ENCODE data around the gene MYH3. TPM values are rescaled to one million over a fixed set of nuclear protein-coding genes. Genes with fewer than 3 reads are reported as not detected.

Gene MYH3
- total RNA-seq, 6 experiments from 2014 or later: 0.68 to 2.6 (median 1.2) TPM

- Histone ChIP-seq H3K27me3 (no peaks in the 10 kb centered on the region), H3K4me1 (no peaks in the 10 kb centered on the region), H3K4me3 (no peak overlapping the region), H3K9me3 (no peaks in the 10 kb centered on the region), H3K36me3 (no peaks in the 10 kb centered on the region), H3K27ac (no peak overlapping the region)
- TF ChIP-seq POLR2A (IDR thresholded peaks at IDR 0.05): no peak
- TF ChIP-seq CTCF (IDR thresholded peaks at IDR 0.05): no peak
- intact Hi-C loops (cut with DNase I): no loop called here
- WGBS (ENCODE audit: insufficient coverage, low coverage, low lambda C conversion rate, missing lambda C conversion rate): 49% methylated on average over 2 of the region's 2 CpGs
- ATAC-seq (no peak), DNase-seq (no peak)
These were observed 58.5 kb downstream of the MYH3 start for GRCh38 chr17:10598621-10599020.

- DNase-seq: no peak
- WGBS (ENCODE audit: insufficient coverage, low coverage, low lambda C conversion rate, missing lambda C conversion rate): 68% methylated on average over 8 of the region's 8 CpGs
- TF ChIP-seq POLR2A (IDR thresholded peaks at IDR 0.05): no peak
- no peak for TF ChIP-seq CTCF (IDR thresholded peaks at IDR 0.05)
These were observed 67.5 kb downstream of the MYH3 start for GRCh38 chr17:10589553-10590145.

GRCh38 chr17:10585529-10585928 is 71.6 kb downstream of the MYH3 start:
- intact Hi-C loops (cut with DNase I): no loop called here

More at GRCh38 chr17:10589553-10590145, 67.5 kb downstream of the MYH3 start:
- no peaks in the 10 kb centered on the region for H3K9me3 ChIP-seq
- no peak overlapping the region for H3K27ac ChIP-seq
- no peaks in the 10 kb centered on the region for H3K4me1 ChIP-seq
- no peak for ATAC-seq
- no peaks in the 10 kb centered on the region for H3K27me3 ChIP-seq
- no peaks in the 10 kb centered on the region for H3K36me3 ChIP-seq
- intact Hi-C loops (cut with DNase I): no loop called here
- no peak overlapping the region for H3K4me3 ChIP-seq

GRCh38 chr17:10583834-10584233 is 73.3 kb downstream of the MYH3 start:
- TF ChIP-seq CTCF (IDR thresholded peaks at IDR 0.05): no peak
- TF ChIP-seq POLR2A (IDR thresholded peaks at IDR 0.05): no peak
- H3K4me3 ChIP-seq: no peak overlapping the region
- no peaks in the 10 kb centered on the region for H3K9me3 ChIP-seq
- H3K27ac ChIP-seq: no peak overlapping the region
- no peaks in the 10 kb centered on the region for H3K4me1 ChIP-seq
- intact Hi-C loops (cut with DNase I): no loop called here
- H3K27me3 ChIP-seq: peaks cover 0 to 4% of the 10 kb centered on the region in 2 donors
- H3K36me3 ChIP-seq: no peaks in the 10 kb centered on the region
- WGBS (ENCODE audit: insufficient coverage, low coverage, low lambda C conversion rate, missing lambda C conversion rate): 20% methylated on average over 4 of the region's 4 CpGs
- ATAC-seq: no peak
- no peak for DNase-seq

More at GRCh38 chr17:10585529-10585928, 71.6 kb downstream of the MYH3 start:
- Histone ChIP-seq H3K9me3 (no peaks in the 10 kb centered on the region), H3K36me3 (no peaks in the 10 kb centered on the region), H3K27me3 (peaks cover 0 to 4% of the 10 kb centered on the region in 2 donors), H3K4me3 (no peak overlapping the region), H3K4me1 (no peaks in the 10 kb centered on the region), H3K27ac (no peak overlapping the region)
- ATAC-seq (no peak), DNase-seq (no peak)
- TF ChIP-seq CTCF (IDR thresholded peaks at IDR 0.05) (no peak), POLR2A (IDR thresholded peaks at IDR 0.05) (no peak)
- WGBS (ENCODE audit: insufficient coverage, low coverage, low lambda C conversion rate, missing lambda C conversion rate): 54% methylated on average over 9 of the region's 9 CpGs

Measured in right lobe of liver (tissue), 6 donors.